ENCODE results near the gene ANO7.

ANO7 gene

DNA sequence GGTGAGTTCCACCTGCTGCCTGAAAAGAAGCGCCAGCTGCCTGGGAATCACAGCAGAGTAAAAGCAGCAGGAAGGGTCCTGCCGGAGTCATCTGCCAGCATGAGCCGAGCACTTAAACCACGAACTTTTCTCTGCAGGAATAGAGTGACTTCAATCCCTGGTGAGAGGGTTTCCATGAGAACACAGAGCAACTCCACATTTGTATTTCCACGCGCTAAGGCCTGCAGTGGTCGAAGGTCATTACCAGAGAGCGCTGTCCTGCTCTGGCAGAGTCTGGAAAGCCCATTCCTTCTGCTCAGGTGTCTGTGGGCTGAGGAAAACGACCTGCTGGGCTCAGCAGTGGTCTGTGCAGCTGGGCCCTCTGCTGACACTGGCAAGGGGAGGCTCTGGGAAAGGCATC is 45.9 kb upstream of the ANO7 start:
- TF ChIP-seq, protein P1, sequence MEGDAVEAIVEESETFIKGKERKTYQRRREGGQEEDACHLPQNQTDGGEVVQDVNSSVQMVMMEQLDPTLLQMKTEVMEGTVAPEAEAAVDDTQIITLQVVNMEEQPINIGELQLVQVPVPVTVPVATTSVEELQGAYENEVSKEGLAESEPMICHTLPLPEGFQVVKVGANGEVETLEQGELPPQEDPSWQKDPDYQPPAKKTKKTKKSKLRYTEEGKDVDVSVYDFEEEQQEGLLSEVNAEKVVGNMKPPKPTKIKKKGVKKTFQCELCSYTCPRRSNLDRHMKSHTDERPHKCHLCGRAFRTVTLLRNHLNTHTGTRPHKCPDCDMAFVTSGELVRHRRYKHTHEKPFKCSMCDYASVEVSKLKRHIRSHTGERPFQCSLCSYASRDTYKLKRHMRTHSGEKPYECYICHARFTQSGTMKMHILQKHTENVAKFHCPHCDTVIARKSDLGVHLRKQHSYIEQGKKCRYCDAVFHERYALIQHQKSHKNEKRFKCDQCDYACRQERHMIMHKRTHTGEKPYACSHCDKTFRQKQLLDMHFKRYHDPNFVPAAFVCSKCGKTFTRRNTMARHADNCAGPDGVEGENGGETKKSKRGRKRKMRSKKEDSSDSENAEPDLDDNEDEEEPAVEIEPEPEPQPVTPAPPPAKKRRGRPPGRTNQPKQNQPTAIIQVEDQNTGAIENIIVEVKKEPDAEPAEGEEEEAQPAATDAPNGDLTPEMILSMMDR (IDR thresholded peaks at IDR 0.05; ENCODE audit: borderline replicate concordance, control extremely low read depth, extremely low read depth, insufficient read depth, missing control alignments) = no peak
- DNase-seq (ENCODE audit: low spot score) = no peak
- in situ Hi-C loops (cut with MboI; ENCODE audit: low sequenced_read_pairs, unreplicated experiment) = no loop called here

DNA sequence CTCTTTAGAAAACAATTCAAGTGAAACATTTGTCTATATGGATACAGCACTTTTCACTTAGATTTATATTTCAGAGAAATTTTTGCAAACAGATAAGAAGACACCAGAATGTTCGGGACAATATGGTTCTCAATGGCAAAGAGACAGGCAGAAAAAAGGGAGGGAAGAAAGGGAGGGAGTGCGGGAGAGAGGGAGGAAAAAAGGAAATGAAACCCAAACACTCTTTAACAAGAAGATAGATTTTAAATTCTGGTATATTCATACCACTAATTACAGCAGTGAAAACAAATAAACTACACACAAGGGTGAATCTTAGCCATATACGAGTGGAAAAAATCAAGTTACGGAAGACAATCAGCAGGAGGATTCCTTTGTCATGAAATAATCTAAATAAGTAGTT is 42.2 kb upstream of the ANO7 start:
- no peak for DNase-seq (ENCODE audit: low spot score)
- in situ Hi-C loops (cut with MboI; ENCODE audit: low sequenced_read_pairs, unreplicated experiment) = no loop called here
- TF ChIP-seq, protein P1 (IDR thresholded peaks at IDR 0.05; ENCODE audit: borderline replicate concordance, control extremely low read depth, extremely low read depth, insufficient read depth, missing control alignments) = no peak

- TF ChIP-seq, protein P1 (IDR thresholded peaks at IDR 0.05; ENCODE audit: borderline replicate concordance, control extremely low read depth, extremely low read depth, insufficient read depth, missing control alignments) = no peak
- no peak for DNase-seq (ENCODE audit: low spot score)
- in situ Hi-C loops (cut with MboI; ENCODE audit: low sequenced_read_pairs, unreplicated experiment) = no loop called here
Observed at GRCh38 chr2:241147336-241147735, 41.1 kb upstream of the ANO7 start.

DNA sequence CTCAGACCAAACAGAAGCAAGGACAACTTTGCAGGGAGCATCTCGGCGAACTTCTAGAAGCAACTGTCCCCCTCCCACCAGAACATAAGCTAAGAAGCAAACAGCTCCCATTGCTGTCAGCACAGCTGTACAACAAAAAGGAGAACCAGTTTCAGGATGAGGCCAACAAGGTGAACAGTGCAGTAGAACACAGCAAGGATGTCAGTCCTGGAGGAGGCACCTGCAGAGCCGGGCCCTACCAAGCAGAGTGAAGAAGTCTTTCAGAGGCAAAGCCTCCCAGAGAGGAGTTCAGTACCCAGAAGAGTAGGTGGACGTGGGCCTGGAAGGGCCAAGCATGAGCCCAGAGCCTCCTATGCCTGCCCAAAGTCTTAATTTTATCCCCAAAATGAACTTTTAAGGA is 40.2 kb upstream of the ANO7 start:
- in situ Hi-C loops (cut with MboI; ENCODE audit: low sequenced_read_pairs, unreplicated experiment) = no loop called here
- TF ChIP-seq, protein P1 (IDR thresholded peaks at IDR 0.05; ENCODE audit: borderline replicate concordance, control extremely low read depth, extremely low read depth, insufficient read depth, missing control alignments) = no peak
- no peak for DNase-seq (ENCODE audit: low spot score)

DNA sequence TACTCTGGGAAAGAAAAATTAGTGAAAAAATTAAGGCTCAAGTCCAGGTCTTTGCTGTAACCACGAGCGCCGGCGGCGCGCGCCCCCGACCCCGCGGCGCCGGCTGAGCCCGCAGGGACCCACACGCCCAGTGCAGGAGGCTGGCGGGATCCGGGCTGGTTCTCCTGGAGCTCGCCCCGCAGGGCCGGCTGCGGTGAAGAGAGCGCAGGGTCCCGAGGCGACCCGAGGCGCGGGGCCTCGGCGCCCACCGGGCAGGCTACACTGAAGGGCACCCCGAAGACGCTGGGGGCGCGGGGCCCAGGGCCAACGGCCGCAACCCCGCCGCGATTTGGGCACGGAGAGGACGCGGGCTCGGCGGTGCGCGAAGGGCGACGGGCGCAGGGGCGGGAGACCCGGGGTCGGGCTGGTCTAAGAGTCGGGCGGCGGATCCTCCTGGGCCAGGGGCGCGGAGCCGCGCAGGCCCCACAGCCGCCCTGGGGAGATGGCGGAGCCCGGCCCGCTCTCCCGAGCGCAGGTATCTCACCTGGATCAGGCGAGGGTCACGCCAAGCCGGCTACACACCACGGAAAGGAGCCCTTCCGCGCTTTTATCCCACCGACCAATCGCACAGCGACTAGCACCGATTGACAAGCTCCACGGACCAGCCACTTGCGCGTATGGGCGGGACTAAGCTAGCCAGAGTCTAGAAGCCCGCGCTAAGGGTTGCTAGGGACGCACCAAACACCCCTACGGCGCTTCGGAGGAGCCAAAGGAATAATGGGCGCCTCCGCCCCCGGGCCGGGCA is 39.4 kb upstream of the ANO7 start, which contains the start of gene PASK:
Gene PASK, minus strand, starts transcription at position 582 of the 784 bp plus-strand sequence. CDS start 6,440 bp downstream, outside the sequence.
- DNase-seq (ENCODE audit: low spot score) = peak; percentile 95
- in situ Hi-C loops (cut with MboI; ENCODE audit: low sequenced_read_pairs, unreplicated experiment) = no loop called here
- TF ChIP-seq, protein P1 (IDR thresholded peaks at IDR 0.05; ENCODE audit: borderline replicate concordance, control extremely low read depth, extremely low read depth, insufficient read depth, missing control alignments) = no peak

DNA sequence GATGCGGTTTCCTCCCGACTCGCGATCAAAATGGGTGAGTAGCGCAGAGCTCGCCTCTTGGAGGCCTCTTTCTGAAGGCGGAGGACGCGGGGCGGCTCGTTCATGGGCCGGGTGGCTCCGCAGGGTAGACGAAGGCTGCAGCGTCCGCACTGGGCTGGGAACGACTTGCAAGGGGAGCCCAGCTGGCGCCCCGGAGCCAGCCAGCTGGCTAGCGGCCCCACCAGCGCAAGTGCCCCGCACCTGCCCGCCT is 38.9 kb upstream of the ANO7 start:
- TF ChIP-seq, protein P1 (IDR thresholded peaks at IDR 0.05; ENCODE audit: borderline replicate concordance, control extremely low read depth, extremely low read depth, insufficient read depth, missing control alignments) = no peak
- in situ Hi-C loops (cut with MboI; ENCODE audit: low sequenced_read_pairs, unreplicated experiment) = no loop called here
- no peak for DNase-seq (ENCODE audit: low spot score)
